Hippocampal formation (tissue), 2 donors: ENCODE measurements around the gene CAMTA1.

ENCODE experiments used
- DNase-seq, 2 donors: peaks; one replicate each; lab custom pipeline; 2025; lab: John Stamatoyannopoulos, UW

CAMTA1 gene

GRCh38 chr1:7651203-7651602 is 865.9 kb downstream of the CAMTA1 start:
- no peak for DNase-seq

GRCh38 chr1:7652061-7652460 is 866.8 kb downstream of the CAMTA1 start:
- no peak for DNase-seq

GRCh38 chr1:7652515-7653098 is 867.4 kb downstream of the CAMTA1 start:
- DNase-seq = no peak

GRCh38 chr1:7654725-7655124 is 869.5 kb downstream of the CAMTA1 start:
- no peak for DNase-seq

- no peak for DNase-seq
Observed at GRCh38 chr1:7655354-7655753, 870.1 kb downstream of the CAMTA1 start.

GRCh38 chr1:7656557-7657215 is 871.4 kb downstream of the CAMTA1 start:
- no peak for DNase-seq

- DNase-seq = no peak
Observed at GRCh38 chr1:7657287-7658016, 872.2 kb downstream of the CAMTA1 start.

- no peak for DNase-seq
Observed at GRCh38 chr1:7658099-7658498, 872.8 kb downstream of the CAMTA1 start.

- no peak for DNase-seq
Observed at GRCh38 chr1:7659514-7659913, 874.3 kb downstream of the CAMTA1 start.

GRCh38 chr1:7663451-7664146 is 878.3 kb downstream of the CAMTA1 start:
- no peak for DNase-seq

- no peak for DNase-seq
Observed at GRCh38 chr1:7664147-7664892, 879.1 kb downstream of the CAMTA1 start.

GRCh38 chr1:7664893-7665250 is 879.6 kb downstream of the CAMTA1 start:
- DNase-seq = no peak

- DNase-seq = no peak
Observed at GRCh38 chr1:7666249-7666648, 881.0 kb downstream of the CAMTA1 start.

GRCh38 chr1:7667159-7667558 is 881.9 kb downstream of the CAMTA1 start:
- DNase-seq = no peak

GRCh38 chr1:7667625-7668218 is 882.5 kb downstream of the CAMTA1 start:
- DNase-seq = peak; percentile 76 to 91

- peak; percentile 13 to 65 for DNase-seq
Observed at GRCh38 chr1:7669559-7670311, 884.5 kb downstream of the CAMTA1 start.

GRCh38 chr1:7670334-7671145 is 885.3 kb downstream of the CAMTA1 start:
- no peak for DNase-seq

- DNase-seq = no peak
Observed at GRCh38 chr1:7671146-7671465, 885.9 kb downstream of the CAMTA1 start.

GRCh38 chr1:7671676-7672075 is 886.4 kb downstream of the CAMTA1 start:
- DNase-seq = no peak

- no peak for DNase-seq
Observed at GRCh38 chr1:7672864-7673263, 887.6 kb downstream of the CAMTA1 start.
